Head of caudate nucleus (tissue), 42 donors: ENCODE measurements around the gene MICALL2.

ENCODE experiments used
- DNase-seq, 42 donors: peaks; one replicate each; pipeline versions ENCODE4 v3.0.0 to v3.0.0-alpha.2; 2020 to 2021; ENCODE audit warnings: mixed read lengths in 7 of 42
- intact Hi-C: fragments of 100-400 bp; cut with DNase I; formaldehyde crosslinking; loops from one replicate; pipeline ENCODE4 v1.15.0; 2022

The MICALL2 gene

GRCh38 chr7:1458683-1459511, at the start of gene MICALL2:
MICALL2 (minus strand) TSS chr7:1459470; CDS start chr7:1459326, 144 bp downstream.
- peak in 25 of 42 donors; percentile 29 to 85 (median 51) for DNase-seq
- intact Hi-C loops = no loop called here

- intact Hi-C loops = loop anchor here (10.0 kb wide), 1 partner anchor 56 kb away; no protein-coding TSS in a partner anchor
- no peak for DNase-seq
Observed at GRCh38 chr7:1508277-1508758, 49.0 kb upstream of the MICALL2 start.

DNA sequence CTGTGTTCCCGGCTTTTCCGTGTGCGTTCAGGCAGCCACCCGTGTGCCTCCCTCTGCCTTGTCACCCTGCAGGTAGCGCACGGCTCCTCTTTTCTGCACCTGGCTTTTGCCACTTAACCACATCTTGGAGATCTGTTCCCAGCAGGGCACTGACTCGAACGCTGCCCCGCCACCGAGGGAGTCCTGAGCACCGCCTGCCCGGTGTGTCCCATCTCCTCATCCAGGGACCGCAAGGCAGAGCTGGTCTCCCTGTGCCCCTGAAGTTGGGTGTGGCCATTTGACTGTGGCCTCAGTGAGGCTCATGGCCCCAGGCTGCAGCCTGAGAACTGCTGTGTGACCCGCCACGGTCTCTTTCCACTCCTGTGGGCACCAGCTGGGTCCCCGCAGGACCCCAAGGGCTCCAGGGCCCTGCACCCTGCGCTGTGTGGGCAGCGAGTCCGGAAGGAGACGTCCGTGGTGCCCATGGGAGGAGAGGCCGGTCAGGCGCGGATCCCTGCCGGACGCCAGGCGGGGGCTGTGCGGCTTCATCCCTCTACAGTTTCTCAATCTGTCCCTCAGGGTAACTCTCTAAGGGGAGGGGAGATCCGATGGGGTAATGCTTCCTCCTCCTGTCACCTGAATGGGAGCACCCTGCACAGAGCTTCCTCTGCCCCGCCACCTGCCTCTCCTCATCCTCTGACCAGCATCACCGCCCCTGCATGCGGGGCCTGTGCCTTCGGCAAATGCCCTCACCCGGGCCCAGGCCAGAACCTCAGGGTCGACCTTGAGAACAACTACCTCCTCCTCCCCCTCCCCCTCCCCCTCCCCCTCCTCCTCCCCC, 46.7 kb upstream of the MICALL2 start:
- no peak for DNase-seq
- intact Hi-C loops = loop anchor here (10.0 kb wide), 1 partner anchor 59 kb away; no protein-coding TSS in a partner anchor

DNA sequence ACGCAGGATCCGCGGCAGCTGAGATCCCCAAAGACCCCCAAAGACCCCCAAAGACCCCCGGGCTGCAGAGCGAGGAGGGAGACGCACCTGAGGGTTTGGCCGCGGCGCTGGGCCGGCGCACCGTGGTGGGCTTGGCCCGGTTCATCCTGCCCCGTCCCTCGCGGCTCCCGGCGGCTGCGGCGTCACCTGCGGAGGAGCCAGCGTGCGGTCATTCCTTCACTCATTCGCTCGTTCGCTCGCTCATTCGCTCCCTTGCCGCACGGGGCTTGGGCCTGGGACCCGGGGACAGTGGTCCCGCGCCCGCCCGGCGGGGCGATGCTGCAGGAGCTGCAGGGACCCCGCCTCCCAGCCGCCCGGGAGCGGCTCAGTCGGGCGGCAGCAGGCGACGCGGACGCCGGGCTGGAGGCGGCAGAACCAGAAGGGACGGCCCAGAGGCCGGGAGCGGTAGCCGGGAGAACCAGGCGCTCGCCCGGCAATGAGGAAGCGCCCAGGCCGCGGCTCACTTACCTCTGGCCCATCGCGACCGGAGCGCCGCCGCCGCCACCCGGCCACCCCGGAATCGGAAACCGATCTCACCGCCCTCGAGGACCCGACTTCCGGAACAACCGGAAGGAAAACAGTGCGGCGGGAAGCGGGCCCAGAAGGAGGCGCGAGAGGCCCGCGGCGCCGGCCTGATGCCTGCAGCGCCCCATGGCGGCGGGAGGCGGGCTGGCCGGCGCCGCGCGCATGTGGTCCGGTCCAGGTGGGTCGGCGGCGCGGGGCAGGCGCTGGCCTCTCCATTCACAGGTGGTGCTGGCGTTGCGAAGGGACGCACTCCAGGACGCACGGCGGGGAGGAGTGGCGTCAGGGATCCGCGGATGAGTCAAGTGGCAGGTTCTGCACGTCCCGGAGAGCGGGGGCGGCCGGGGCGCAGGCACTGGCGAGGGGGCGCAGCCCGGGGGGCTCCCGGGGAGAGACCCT, 44.8 kb upstream of the MICALL2 start, which contains the start of gene INTS1:
TSS of gene INTS1 (minus strand) at position 574 of the 960 bp plus-strand sequence. CDS start at position 145, 429 bp downstream.
- intact Hi-C loops = loop anchor here (10.0 kb wide), 1 partner anchor 61 kb away; no protein-coding TSS in a partner anchor
- DNase-seq = peak; percentile 76 to 98 (median 94)

DNA sequence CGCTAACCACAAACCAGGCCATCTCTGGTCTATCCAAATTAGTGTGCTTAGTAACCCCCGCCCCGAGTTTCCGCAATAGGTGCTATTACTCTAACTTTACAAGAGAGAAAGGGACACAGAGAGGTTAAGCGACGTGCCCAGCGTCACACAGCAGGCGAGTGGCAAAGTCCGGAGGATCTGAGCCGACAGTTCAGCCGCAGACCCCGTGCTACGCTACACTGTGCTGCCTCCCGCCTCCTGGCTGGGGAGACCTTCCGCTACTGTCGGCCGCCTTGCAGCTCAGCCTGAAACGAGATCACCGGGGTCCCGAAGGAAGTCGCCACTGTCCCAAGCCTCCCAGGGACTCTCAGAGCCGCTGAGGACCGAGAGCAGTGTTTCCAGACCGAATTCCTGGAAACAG, 44.1 kb upstream of the MICALL2 start:
- intact Hi-C loops = loop anchor here (10.0 kb wide), 1 partner anchor 61 kb away; no protein-coding TSS in a partner anchor
- DNase-seq = no peak

- DNase-seq = no peak
- intact Hi-C loops = loop anchor here (10.0 kb wide), 1 partner anchor 62 kb away; no protein-coding TSS in a partner anchor
Observed at GRCh38 chr7:1502845-1503244, 43.6 kb upstream of the MICALL2 start.

DNA sequence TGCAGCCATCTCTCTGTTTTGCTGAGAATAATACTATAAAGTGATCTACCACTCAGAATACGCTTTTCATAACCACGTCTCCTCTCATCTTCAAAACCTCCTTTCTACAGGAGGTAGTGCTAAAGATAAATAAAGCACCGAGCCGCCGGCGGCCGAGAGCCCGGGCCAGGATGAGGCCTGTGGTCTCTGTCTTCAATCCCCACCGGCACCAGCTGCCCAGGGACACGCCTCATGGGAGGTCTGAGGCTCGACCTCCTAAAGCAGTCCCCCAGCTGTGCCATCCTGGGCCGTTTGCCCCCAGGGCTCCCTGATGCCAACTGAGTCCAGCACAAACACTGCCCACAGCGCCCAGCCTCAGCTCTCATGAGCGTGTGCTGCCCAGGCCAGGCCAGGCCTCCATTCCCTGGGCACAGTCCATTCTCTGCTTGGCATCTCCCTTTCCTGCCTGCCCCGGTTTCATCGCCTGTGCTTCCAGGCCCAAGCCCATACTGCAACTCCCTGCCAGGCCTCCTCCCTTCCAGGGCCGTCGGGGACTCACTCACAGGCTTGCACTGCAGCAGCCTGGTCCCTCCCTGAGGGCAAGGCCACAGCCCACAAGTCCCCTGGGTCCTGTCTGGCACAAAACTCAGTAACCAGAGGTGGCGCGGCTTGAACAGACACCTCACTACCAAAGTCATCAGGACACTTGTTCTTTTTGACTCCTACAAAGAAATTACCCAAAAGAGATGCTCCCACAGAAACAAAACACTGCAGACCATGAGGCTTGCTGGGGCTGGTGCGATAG, 42.4 kb upstream of the MICALL2 start:
- DNase-seq = no peak
- intact Hi-C loops = loop anchor here (10.0 kb wide), 1 partner anchor 63 kb away; no protein-coding TSS in a partner anchor

DNA sequence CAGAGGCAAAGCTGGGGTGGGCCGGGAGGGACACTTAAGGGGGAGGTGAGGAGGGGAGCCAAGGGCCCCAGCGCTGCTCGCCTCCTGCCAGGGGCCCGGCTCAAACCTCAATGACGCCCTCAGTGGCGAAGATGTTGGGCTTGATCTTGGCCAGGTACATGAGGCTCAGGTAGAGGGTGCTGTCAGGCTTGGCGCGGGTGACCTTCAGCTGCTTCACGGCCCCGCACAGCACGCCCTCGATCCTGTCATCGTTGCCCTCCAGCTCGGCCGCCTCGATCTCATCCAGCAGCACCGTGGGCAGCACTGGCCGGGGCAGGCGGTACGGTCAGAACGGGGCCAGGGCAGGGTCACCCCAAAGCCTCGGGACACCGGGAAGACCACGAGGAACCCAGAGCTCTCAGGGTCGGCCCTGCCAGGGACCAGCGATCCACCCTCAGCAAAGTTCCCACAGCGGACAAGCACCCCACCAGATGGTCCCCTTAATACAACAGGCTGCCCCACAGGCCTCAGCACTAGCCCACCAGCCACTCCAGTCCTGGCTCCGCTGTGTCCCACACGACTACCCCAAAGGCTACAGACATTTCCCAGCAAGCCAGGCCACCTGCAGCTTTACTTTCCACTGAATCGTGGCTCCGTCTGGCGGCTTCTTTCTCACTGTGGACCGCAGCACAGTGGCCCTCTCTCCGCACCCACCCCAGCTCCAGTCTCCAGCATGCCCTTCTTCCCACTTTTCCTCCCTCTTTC, 41.0 kb upstream of the MICALL2 start:
- intact Hi-C loops = loop anchor here (10.0 kb wide), 1 partner anchor 65 kb away; no protein-coding TSS in a partner anchor
- no peak for DNase-seq

- intact Hi-C loops = loop anchor here (10.0 kb wide), 1 partner anchor 65 kb away; no protein-coding TSS in a partner anchor
- no peak for DNase-seq
Observed at GRCh38 chr7:1499367-1500029, 40.2 kb upstream of the MICALL2 start.

- intact Hi-C loops = no loop called here
Observed at GRCh38 chr7:1498370-1499305, 39.4 kb upstream of the MICALL2 start.

GRCh38 chr7:1497293-1497927, 38.1 kb upstream of the MICALL2 start:
- intact Hi-C loops = no loop called here
- DNase-seq = no peak

More at GRCh38 chr7:1498370-1499305, 39.4 kb upstream of the MICALL2 start:
- no peak for DNase-seq

DNA sequence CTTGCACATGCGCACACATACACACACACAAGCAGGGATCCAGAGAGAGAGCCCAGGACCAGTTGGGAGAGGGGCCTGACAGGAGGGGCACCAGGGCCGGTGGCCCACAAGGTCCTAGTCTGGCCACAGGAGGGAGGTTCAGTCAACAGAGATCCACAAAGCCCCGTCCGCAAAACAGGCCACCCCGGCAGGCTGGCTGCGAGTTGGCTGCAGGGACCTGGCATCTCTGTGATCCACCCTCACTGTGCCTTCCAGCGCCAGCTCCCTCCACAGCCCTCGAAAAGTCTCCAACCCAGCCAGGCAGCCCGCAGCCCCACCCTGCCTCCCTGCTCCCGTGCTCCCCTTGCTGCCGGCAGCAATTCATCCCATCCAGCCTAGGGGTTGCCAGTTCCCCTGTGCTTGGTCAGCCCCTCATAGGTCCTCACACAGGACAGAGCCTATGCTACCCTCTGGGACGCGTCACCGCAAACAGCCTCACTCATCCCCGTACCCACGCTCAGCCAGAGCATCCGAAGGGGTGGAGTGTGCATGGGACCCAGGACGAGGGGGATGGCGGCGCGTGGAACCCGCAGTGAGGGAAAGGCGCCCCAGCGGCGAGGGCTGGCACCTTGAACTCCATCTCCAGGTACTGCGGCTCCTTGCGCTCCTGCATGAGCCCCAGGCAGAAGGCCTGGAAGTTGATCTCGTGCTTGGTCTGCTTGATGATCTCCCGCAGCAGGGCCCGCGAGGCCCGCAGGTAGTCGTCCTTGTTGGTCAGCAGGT, 37.4 kb upstream of the MICALL2 start:
- DNase-seq = no peak
- intact Hi-C loops = no loop called here

GRCh38 chr7:1495564-1496242, 36.4 kb upstream of the MICALL2 start:
- intact Hi-C loops = no loop called here
- no peak for DNase-seq
